Peyer's patch (tissue), 4 donors: ENCODE measurements around the gene SLC10A1.

Experiments used
- POLR2A ChIP-seq, 2 donors: fragments of 450-650 bp; IDR thresholded peaks; one replicate each; pipeline ENCODE4 v1.5.1; 2017; ENCODE audit warnings: antibody characterized with exemption in 2 of 2, mild to moderate bottlenecking in 2 of 2, moderate library complexity in 2 of 2
- TF ChIP-seq, protein P1 (sequence below), 6 experiments: fragments of 450-650 bp in 4 of 6; fragments of 200-600 bp in 2 of 6; sonication (generic) in 1 of 6; IDR thresholded peaks; one replicate each; pipeline ENCODE4 v1.5.1; 2017 to 2019; ENCODE audit warnings: antibody characterized with exemption in 6 of 6, mild to moderate bottlenecking in 3 of 6, moderate library complexity in 1 of 6

DNA sequence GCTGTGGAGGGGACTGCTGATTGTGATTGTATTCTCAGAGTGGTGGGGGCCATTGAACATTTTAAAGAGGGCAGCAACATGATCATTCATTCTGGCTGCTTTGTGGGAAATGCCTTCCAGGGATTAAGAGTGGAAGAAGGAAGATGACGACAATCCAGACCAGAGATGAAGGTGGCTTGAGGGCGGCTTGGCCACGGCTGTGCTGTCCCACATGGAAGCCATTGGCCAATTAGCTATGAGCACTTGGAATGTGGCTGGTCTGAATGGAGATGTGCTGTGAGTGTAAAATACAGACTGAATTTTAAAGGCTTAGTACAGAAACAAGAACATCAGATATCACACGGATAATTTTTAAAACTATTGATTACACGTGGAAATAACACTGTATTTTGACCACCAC is 19.2 kb upstream of the SLC10A1 start:
- TF ChIP-seq, protein P1, sequence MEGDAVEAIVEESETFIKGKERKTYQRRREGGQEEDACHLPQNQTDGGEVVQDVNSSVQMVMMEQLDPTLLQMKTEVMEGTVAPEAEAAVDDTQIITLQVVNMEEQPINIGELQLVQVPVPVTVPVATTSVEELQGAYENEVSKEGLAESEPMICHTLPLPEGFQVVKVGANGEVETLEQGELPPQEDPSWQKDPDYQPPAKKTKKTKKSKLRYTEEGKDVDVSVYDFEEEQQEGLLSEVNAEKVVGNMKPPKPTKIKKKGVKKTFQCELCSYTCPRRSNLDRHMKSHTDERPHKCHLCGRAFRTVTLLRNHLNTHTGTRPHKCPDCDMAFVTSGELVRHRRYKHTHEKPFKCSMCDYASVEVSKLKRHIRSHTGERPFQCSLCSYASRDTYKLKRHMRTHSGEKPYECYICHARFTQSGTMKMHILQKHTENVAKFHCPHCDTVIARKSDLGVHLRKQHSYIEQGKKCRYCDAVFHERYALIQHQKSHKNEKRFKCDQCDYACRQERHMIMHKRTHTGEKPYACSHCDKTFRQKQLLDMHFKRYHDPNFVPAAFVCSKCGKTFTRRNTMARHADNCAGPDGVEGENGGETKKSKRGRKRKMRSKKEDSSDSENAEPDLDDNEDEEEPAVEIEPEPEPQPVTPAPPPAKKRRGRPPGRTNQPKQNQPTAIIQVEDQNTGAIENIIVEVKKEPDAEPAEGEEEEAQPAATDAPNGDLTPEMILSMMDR (IDR thresholded peaks at IDR 0.05), result no peak
- no peak for TF ChIP-seq POLR2A (IDR thresholded peaks at IDR 0.05)
